Ovary (tissue), 9 donors: ENCODE data around the gene RFC2. TPM values are rescaled to one million over a fixed set of nuclear protein-coding genes. Genes with fewer than 3 reads are reported as not detected.

Experiments used
- DNase-seq, 5 donors: peaks; one replicate each; pipeline ENCODE4 v3.0.0-alpha.2; 2019 to 2020
- H3K27ac ChIP-seq, 2 donors: fragments of 200-600 bp; one replicate each; pipeline versions ENCODE4 v1.5.1 to v1.8.0; 2019 to 2022
- H3K27me3 ChIP-seq: fragments of 200-600 bp; one replicate; pipeline ENCODE4 v1.8.0; 2022
- H3K36me3 ChIP-seq: fragments of 200-600 bp; sonication (generic); one replicate; pipeline ENCODE4 v1.5.1; 2019
- H3K4me1 ChIP-seq: one replicate; pipeline ENCODE4 v1.8.1; 2013; ENCODE audit warnings: mild to moderate bottlenecking, moderate library complexity; ENCODE audit not compliant: insufficient read depth
- H3K4me3 ChIP-seq: fragments of 200-600 bp; sonication (generic); one replicate; pipeline ENCODE4 v1.5.1; 2017
- H3K9me3 ChIP-seq, 2 donors: fragments of 200-600 bp in 1 of 2; sonication (generic) in 1 of 2; one replicate each; pipeline versions ENCODE4 v1.5.1 to v1.8.1; 2013 to 2019; ENCODE audit warnings: mild to moderate bottlenecking in 1 of 2, moderate library complexity in 1 of 2
- CTCF ChIP-seq, 3 donors: fragments of 450-650 bp in 2 of 3; fragments of 200-600 bp in 1 of 3; IDR thresholded peaks; one replicate each; pipeline versions ENCODE4 v1.5.1 to v1.8.0; 2016 to 2022; ENCODE audit warnings: antibody characterized with exemption in 3 of 3, mild to moderate bottlenecking in 1 of 3
- EP300 ChIP-seq: sonication (generic); formaldehyde crosslinking; IDR thresholded peaks from one replicate; pipeline ENCODE4 v1.6.1; 2017; ENCODE audit warnings: antibody characterized with exemption
- POLR2A ChIP-seq: fragments of 450-650 bp; IDR thresholded peaks from one replicate; pipeline ENCODE4 v1.6.1; 2017; ENCODE audit warnings: antibody characterized with exemption, mild to moderate bottlenecking, moderate library complexity
- WGBS, 3 donors: extraction: QIAGEN DNeasy Blood & Tissue Kit in 1 of 3; methylation state at CpG; one replicate each; pipeline versions ENCODE4 v1.1.5 to v1.1.7; 2013 to 2017; 5-methylcytosine and 5-hydroxymethylcytosine counted together
- intact Hi-C, 4 donors: fragments of 100-400 bp; cut with DNase I; formaldehyde crosslinking; loops; one replicate each; pipeline versions ENCODE4 v1.11.0 to v1.15.1; 2022 to 2023
- polyA plus RNA-seq, 2 donors: library from polyadenylated mRNA; stranded (reverse); fragments of 200-250 nt in 1 of 2; fragments of 350-450 nt in 1 of 2; fragmentation: Illumina TruSeq in 1 of 2; extraction: RNeasy Lipid Tissue Mini Kit (QIAGEN cat#74804) in 1 of 2; gene quantifications; one replicate each; pipeline ENCODE4 v1.2.3, GENCODE V29; 2013 to 2014
- total RNA-seq, 7 donors: library from RNA; depleted of rRNA in 2 of 7; stranded (reverse); fragments of >200 nt in 2 of 7; fragmentation: NEBNext Ultra II Directional in 3 of 7; extraction: Animal tissue kit (Norgen Biotek cat#: 25700) in 3 of 7; gene quantifications; one replicate each; pipeline versions ENCODE4 v1.1.0 to v1.2.4, GENCODE V29; 2016 to 2023
- donor health status: DM: no; HTN: no; CAD: no; lungs with moderate emphysema.
- donor health status: DM: no; HTN: no; CAD: no.
- donor health status: Bipolar disorder and iron deficiency.
- donor health status: DM: yes; HTN: yes; CAD: no.
- donor health status: DM: no; HTN: no; CAD: no.
- donor health status: DM: yes; HTN: yes; CAD: no.

RFC2 gene
- total and polyA plus RNA-seq, 9 donors, result 6.4 to 23.7 (median 16.6) TPM

- peaks cover 4% of the 10 kb centered on the region for H3K4me1 ChIP-seq
- no peaks in the 10 kb centered on the region for H3K27me3 ChIP-seq
- 85 to 90% (median 87%) methylated on average over 15 of the region's 15 CpGs for WGBS, 3 donors
These were observed 43.5 kb upstream of the RFC2 start for GRCh38 chr7:74297516-74298233.

GRCh38 chr7:74294191-74294998 is 40.2 kb upstream of the RFC2 start:
- Histone ChIP-seq H3K9me3 (no peaks in the 10 kb centered on the region), H3K4me1 (peaks cover 9% of the 10 kb centered on the region), H3K4me3 (no peak overlapping the region), H3K36me3 (no peaks in the 10 kb centered on the region), H3K27me3 (no peaks in the 10 kb centered on the region), H3K27ac (peak overlapping the region in 1 of 2 donors; percentile 26)
- DNase-seq, result no peak
- no peak for TF ChIP-seq EP300
- no peak for TF ChIP-seq CTCF (IDR thresholded peaks at IDR 0.05)
- no peak for TF ChIP-seq POLR2A
- 8 to 17% (median 9%) methylated on average over 17 of the region's 17 CpGs for WGBS, 3 donors
- intact Hi-C loops, result loop anchor here in 2 of 4 donors (10.0 kb wide), 1 partner anchor 70 kb away; no protein-coding TSS in a partner anchor

More at GRCh38 chr7:74297516-74298233, 43.5 kb upstream of the RFC2 start:
- TF ChIP-seq EP300 (no peak), POLR2A (no peak), CTCF (IDR thresholded peaks at IDR 0.05) (no peak)
- Histone ChIP-seq H3K36me3 (no peaks in the 10 kb centered on the region), H3K4me3 (no peak overlapping the region), H3K9me3 (no peaks in the 10 kb centered on the region), H3K27ac (no peak overlapping the region)
- DNase-seq, result no peak
- intact Hi-C loops, result loop anchor here in 2 of 4 donors (10.0 kb wide), 1 partner anchor 67 kb away; no protein-coding TSS in a partner anchor

GRCh38 chr7:74293577-74293908 is 39.3 kb upstream of the RFC2 start:
- Histone ChIP-seq H3K4me1 (peaks cover 12% of the 10 kb centered on the region), H3K9me3 (no peaks in the 10 kb centered on the region), H3K4me3 (no peak overlapping the region), H3K36me3 (no peaks in the 10 kb centered on the region), H3K27ac (no peak overlapping the region), H3K27me3 (no peaks in the 10 kb centered on the region)
- DNase-seq, result no peak
- 62 to 71% (median 70%) methylated on average over 4 of the region's 4 CpGs for WGBS, 3 donors
- TF ChIP-seq CTCF (IDR thresholded peaks at IDR 0.05) (no peak), EP300 (no peak), POLR2A (no peak)
- intact Hi-C loops, result loop anchor here in 2 of 4 donors (10.0 kb wide), 1 partner anchor 71 kb away; no protein-coding TSS in a partner anchor

- H3K9me3 ChIP-seq, result no peaks in the 10 kb centered on the region
- no peak overlapping the region for H3K27ac ChIP-seq
- intact Hi-C loops, result loop anchor here in 2 of 4 donors (10.0 kb wide), 1 partner anchor 72 kb away; no protein-coding TSS in a partner anchor
- H3K27me3 ChIP-seq, result no peaks in the 10 kb centered on the region
- TF ChIP-seq CTCF (IDR thresholded peaks at IDR 0.05), result no peak
- TF ChIP-seq EP300, result no peak
- TF ChIP-seq POLR2A, result no peak
- H3K4me1 ChIP-seq, result peaks cover 17% of the 10 kb centered on the region
- no peak for DNase-seq
- WGBS, 3 donors, result 79 to 86% (median 82%) methylated on average over 18 of the region's 18 CpGs
- H3K36me3 ChIP-seq, result no peaks in the 10 kb centered on the region
- H3K4me3 ChIP-seq, result no peak overlapping the region
These were observed 38.8 kb upstream of the RFC2 start for GRCh38 chr7:74292757-74293576.
